Measurements from ENCODE around the gene MORN2.

GRCh38 chr2:38905251-38905650 is 29.5 kb downstream of the MORN2 start:
- TF ChIP-seq CTCF (IDR thresholded peaks at IDR 0.05; ENCODE audit: borderline replicate concordance, extremely low read depth, low read length, poor library complexity, severe bottlenecking) (no peak), EZH2 (IDR thresholded peaks at IDR 0.05; ENCODE audit: borderline replicate concordance, low read depth, low read length, severe bottlenecking) (no peak)
